H1 (cell line): ENCODE measurements around the gene NFYA. TPM values are rescaled to one million over a fixed set of nuclear protein-coding genes. Genes with fewer than 3 reads are reported as not detected.

ENCODE experiments used
- ASH2L ChIP-seq: fragments of 200-600, 300-600 bp; sonication (generic); IDR thresholded peaks from one replicate; pipeline ENCODE4 v1.7.1; 2017; ENCODE audit warnings: low read length
- CHD7 ChIP-seq: fragments of 300-600 bp; sonication (generic); IDR thresholded peaks from 2 replicates; pipeline ENCODE4 v1.7.1; 2012; ENCODE audit warnings: low read length, moderate library complexity, mild to moderate bottlenecking, inconsistent platforms; ENCODE audit not compliant: insufficient replicate concordance
- CREB1 ChIP-seq: IDR thresholded peaks from 2 replicates; pipeline ENCODE4 v1.6.1; 2012; ENCODE audit warnings: inconsistent platforms
- EZH2 ChIP-seq: fragments of 200-600 bp; sonication (generic); IDR thresholded peaks from 2 replicates; pipeline ENCODE4 v1.7.1; 2012; ENCODE audit warnings: low read depth, mild to moderate bottlenecking, moderate library complexity, low read length, inconsistent platforms; ENCODE audit not compliant: severe bottlenecking
- HDAC2 ChIP-seq, 2 experiments: fragments of 300-600 bp in 1 of 2; sonication (generic) in 1 of 2; IDR thresholded peaks; 2 replicates each; pipeline ENCODE4 v1.6.1; 2011 to 2012; ENCODE audit warnings: low read depth in 2 of 2, low read length in 2 of 2, mild to moderate bottlenecking in 2 of 2, moderate library complexity in 2 of 2, borderline replicate concordance in 1 of 2, inconsistent platforms in 1 of 2
- PHF8 ChIP-seq: fragments of 200-600 bp; sonication (generic); conservative IDR thresholded peaks from 2 replicates; pipeline ENCODE4 v1.7.1; 2012; ENCODE audit warnings: low read depth, mild to moderate bottlenecking, inconsistent platforms, low read length, moderate library complexity
- POLR2A ChIP-seq, 2 experiments: IDR thresholded peaks; 1 replicate in 1 of 2; 2 replicates in 1 of 2; pipeline ENCODE4 v1.6.1; 2011; ENCODE audit warnings: low read depth in 2 of 2, low read length in 2 of 2, mild to moderate bottlenecking in 2 of 2; ENCODE audit errors: control extremely low read depth in 1 of 2
- polyA plus RNA-seq, 7 experiments: library from polyadenylated mRNA; depleted of rRNA in 3 of 7; stranded (reverse) in 5 of 7; unstranded in 2 of 7; fragments of >200 nt in 5 of 7; fragments of 200-250 nt in 2 of 7; gene quantifications; 1 replicate in 5 of 7; 2 replicates in 1 of 7; 4 replicates in 1 of 7; pipeline versions ENCODE4 v1.2.1 to v1.2.3, GENCODE V29; 2011 to 2013; ENCODE audit warnings: missing spikeins in 2 of 7, mixed read lengths in 2 of 7
- total RNA-seq: library from RNA; stranded (reverse); fragmentation: NEBNext Ultra II Directional; extraction: Animal tissue kit (Norgen Biotek cat#: 25700); gene quantifications from 2 replicates; pipeline ENCODE4 v1.2.1, GENCODE V29; 2021
- TF ChIP-seq, protein P1 (sequence below): IDR thresholded peaks from 2 replicates; pipeline ENCODE4 v1.6.1; 2012; ENCODE audit warnings: inconsistent platforms

The NFYA gene
- total and polyA plus RNA-seq, 2 of the 8 experiments (the other 6 are each of a cell fraction or from before 2014, with no cell fraction given) = 19.8 to 33.7 TPM

DNA sequence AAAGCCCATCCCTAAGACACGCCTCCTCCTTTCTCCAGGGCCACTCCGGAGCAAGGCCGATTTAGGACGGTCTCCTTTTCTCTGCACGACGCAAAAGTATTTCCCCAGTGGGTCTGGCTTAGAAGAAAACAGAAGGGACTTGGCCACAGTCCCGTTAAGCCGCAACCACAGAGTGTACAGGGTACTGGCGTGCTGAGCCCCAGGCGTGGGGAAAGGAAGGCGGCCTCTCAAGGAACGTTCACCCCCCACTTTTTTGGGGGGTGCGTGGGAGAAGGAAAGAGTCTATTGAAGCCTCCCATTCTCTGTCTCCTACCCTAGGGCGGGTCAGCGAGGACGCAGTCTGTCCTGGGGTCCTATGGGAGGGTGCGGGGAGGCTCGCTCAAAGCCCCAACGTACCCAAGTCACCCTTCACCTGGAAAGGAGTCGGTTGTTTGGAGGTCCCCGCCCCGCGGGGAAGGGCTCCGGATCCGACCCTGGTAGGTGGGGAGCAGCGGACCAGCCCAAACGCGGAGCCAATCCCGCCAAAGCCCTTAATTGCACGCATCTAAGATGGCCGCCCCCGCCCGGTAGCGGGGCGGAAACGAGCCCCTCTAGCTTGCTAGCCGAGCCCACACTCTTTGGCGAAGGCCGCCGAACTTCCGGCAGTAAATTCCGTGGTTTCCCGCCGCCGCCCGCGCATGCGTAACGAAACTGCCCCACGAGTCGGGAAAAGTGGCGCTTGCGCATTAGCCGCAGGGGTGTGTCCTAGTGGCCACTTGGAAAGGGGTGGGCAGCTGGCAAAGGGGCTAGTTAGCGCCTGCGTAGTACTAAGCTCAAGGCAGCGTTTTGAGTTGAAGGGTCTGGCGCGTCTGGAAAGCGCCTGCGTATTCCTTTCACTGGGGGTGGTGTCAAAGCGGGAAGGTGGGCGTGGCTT lies 595 bp upstream of the NFYA start, which contains the start of gene OARD1 (continued):
- TF ChIP-seq CHD7 (no peak), ASH2L (no peak), HDAC2 (IDR thresholded peaks at IDR 0.05; ENCODE audit: borderline replicate concordance in 1 of 2, low read depth in 2 of 2, low read length in 2 of 2) (peak; percentile 34 to 84; a peak in 3 of 4 replicates), CREB1 (peak; percentile 32), POLR2A (IDR thresholded peaks at IDR 0.05; ENCODE audit: control extremely low read depth in 1 of 2, low read depth in 2 of 2, low read length in 2 of 2) (peak; percentile 48 to 88), EZH2 (no peak), PHF8 (0 out of 2 replicates have a peak, but pooled peaks have one; percentile 41)
- TF ChIP-seq, protein P1, sequence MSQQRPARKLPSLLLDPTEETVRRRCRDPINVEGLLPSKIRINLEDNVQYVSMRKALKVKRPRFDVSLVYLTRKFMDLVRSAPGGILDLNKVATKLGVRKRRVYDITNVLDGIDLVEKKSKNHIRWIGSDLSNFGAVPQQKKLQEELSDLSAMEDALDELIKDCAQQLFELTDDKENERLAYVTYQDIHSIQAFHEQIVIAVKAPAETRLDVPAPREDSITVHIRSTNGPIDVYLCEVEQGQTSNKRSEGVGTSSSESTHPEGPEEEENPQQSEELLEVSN = peak; percentile 79
